Esophagus squamous epithelium (tissue), 5 donors: Measurements from ENCODE around the gene RPS6KA4. TPM values are rescaled to one million over a fixed set of nuclear protein-coding genes. Genes with fewer than 3 reads are reported as not detected.
"Not testable (repeated sequence)": the region's sequence is repeated elsewhere in the genome, so short reads cannot be mapped to it uniquely, and the experiment has no call there.

Experiments
- DNase-seq: peaks from one replicate; lab custom pipeline; 2025; lab: John Stamatoyannopoulos, UW
- H3K27ac ChIP-seq, 4 donors: fragments of 200-600 bp; sonication (generic); one replicate each; pipeline ENCODE4 v1.5.1; 2016 to 2019; ENCODE audit warnings: mild to moderate bottlenecking in 1 of 4
- H3K27me3 ChIP-seq, 4 donors: fragments of 200-600 bp; sonication (generic); 1 replicate in 3 of 4; 2 replicates in 1 of 4; pipeline versions ENCODE4 v1.5.1 to v1.6.0; 2017 to 2021; ENCODE audit warnings: antibody characterized with exemption in 1 of 4
- H3K36me3 ChIP-seq, 3 donors: fragments of 200-600 bp; sonication (generic); one replicate each; pipeline ENCODE4 v1.5.1; 2016 to 2019
- H3K4me1 ChIP-seq, 3 donors: fragments of 200-600 bp; sonication (generic); one replicate each; pipeline ENCODE4 v1.5.1; 2017 to 2019
- H3K4me3 ChIP-seq, 4 donors: fragments of 200-600 bp; sonication (generic); 1 replicate in 3 of 4; 2 replicates in 1 of 4; pipeline ENCODE4 v1.5.1; 2016 to 2019; ENCODE audit warnings: mild to moderate bottlenecking in 2 of 4, moderate library complexity in 1 of 4
- H3K9me3 ChIP-seq, 3 donors: fragments of 200-600 bp; sonication (generic); one replicate each; pipeline ENCODE4 v1.5.1; 2016 to 2019
- CTCF ChIP-seq, 6 experiments: fragments of 450-650 bp in 4 of 6; fragments of 200-600 bp in 2 of 6; sonication (generic) in 2 of 6; IDR thresholded peaks; one replicate each; pipeline ENCODE4 v1.5.1; 2016 to 2019; ENCODE audit warnings: antibody characterized with exemption in 6 of 6, mild to moderate bottlenecking in 4 of 6, moderate library complexity in 4 of 6
- POLR2A ChIP-seq, 4 donors: fragments of 450-650 bp; IDR thresholded peaks; one replicate each; pipeline ENCODE4 v1.6.1; 2017; ENCODE audit warnings: antibody characterized with exemption in 4 of 4, mild to moderate bottlenecking in 4 of 4, moderate library complexity in 3 of 4
- WGBS, 2 donors: methylation state at CpG; one replicate each; pipeline ENCODE4 v1.1.5; 2018; 5-methylcytosine and 5-hydroxymethylcytosine counted together
- intact Hi-C: fragments of 100-400 bp; cut with DNase I; formaldehyde crosslinking; loops from one replicate; pipeline ENCODE4 v1.15.0; 2022
- total RNA-seq, 4 donors: library from RNA; depleted of rRNA; stranded (reverse); fragments of >200 nt; gene quantifications; one replicate each; pipeline ENCODE4 v1.1.0, GENCODE V29; 2016
- donor health status: DM: yes; HTN: yes; CAD: no.

Gene RPS6KA4
- total RNA-seq, 4 donors from 2014 or later, result 28.6 to 69.8 (median 55.0) TPM

DNA sequence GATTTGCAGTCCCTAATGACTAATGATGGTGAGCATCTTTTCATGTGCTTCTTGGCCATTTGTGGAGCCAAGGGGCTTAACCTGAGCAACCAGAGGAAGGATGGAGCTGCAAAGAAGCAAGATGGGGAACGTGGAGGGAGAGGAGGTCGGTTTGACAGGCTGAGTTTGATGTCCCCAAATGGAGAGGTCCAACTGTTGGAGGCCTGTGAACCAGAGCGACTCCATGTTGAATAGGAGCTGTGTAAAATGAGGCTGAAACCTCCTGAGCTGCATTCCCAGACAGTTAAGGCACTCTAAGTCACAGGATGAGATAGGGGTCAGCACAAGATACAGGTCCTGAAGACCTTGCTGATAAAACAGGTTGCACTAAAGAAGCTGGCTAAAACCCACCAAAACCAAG is 54.5 kb downstream of the RPS6KA4 start:
- 58% methylated on average over 2 to 3 of the region's 3 CpGs for WGBS, 2 donors
- TF ChIP-seq CTCF (IDR thresholded peaks at IDR 0.05) (no peak), POLR2A (IDR thresholded peaks at IDR 0.05) (no peak)
- no peak for DNase-seq
- H3K27ac ChIP-seq, result no peak overlapping the region
- no peak overlapping the region for H3K4me3 ChIP-seq
- H3K27me3 ChIP-seq, result peaks cover 0 to 15% (median 0%) of the 10 kb centered on the region in 4 donors
- no peaks in the 10 kb centered on the region for H3K4me1 ChIP-seq
- no peaks in the 10 kb centered on the region for H3K9me3 ChIP-seq
- no peaks in the 10 kb centered on the region for H3K36me3 ChIP-seq
- intact Hi-C loops, result no loop called here

DNA sequence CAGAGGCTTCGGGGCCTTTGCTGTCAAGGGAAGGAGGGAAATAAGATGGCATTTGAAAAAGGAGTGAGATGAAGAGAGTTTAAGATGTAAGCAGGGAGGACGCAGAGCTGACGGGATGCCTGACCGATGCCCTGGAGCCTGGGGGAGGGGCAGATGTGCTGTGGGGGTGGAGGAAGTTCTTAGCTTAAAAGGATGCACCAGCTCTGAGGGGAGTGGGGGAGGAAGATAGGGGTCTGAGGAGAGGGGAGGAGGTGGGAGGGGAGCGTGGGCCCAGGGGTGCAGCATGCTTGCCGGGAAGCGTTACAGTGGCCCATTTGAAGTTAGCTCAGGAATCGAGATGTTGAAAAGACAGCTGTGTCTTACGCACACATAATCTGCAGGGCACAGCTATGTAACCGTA is 56.3 kb downstream of the RPS6KA4 start:
- no peak overlapping the region for H3K27ac ChIP-seq
- H3K36me3 ChIP-seq, result no peaks in the 10 kb centered on the region
- no peaks in the 10 kb centered on the region for H3K9me3 ChIP-seq
- peaks cover 0 to 15% (median 0%) of the 10 kb centered on the region in 4 donors for H3K27me3 ChIP-seq
- DNase-seq, result no peak
- no peaks in the 10 kb centered on the region for H3K4me1 ChIP-seq
- intact Hi-C loops, result no loop called here
- 62 to 65% methylated on average over 10 of the region's 10 CpGs for WGBS, 2 donors
- no peak overlapping the region for H3K4me3 ChIP-seq
- no peak for TF ChIP-seq POLR2A (IDR thresholded peaks at IDR 0.05)
- TF ChIP-seq CTCF (IDR thresholded peaks at IDR 0.05), result no peak

DNA sequence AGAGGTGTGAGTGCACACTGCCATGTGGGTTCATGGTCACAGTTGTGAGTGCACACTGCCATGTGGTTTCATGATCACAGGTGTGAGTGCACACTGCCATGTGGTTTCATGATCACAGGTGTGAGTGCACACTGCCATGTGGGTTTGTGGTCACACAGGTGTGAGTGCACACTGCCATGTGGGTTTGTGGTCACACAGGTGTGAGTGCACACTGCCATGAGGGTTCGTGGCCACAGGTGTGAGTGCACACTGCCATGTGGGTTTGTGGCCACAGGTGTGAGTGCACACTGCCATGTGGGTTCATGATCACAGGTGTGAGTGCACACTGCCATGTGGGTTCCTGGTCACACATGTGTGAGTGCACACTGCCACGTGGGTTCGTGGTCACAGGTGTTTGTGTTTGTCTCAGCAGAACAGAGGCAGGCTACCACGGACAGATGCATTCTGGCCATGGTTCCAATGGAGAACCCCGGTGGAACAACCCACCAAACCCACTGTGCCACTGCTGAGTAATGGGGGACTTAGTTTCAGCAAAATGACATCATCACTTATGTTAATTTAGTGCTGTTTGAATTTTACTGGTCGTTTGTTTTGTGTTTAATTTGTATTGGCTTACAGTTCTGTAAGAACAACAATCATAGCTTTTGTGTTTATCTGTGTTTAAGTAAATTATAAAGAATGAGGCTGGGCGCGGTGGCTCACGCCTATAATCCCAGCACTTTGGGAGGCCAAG is 57.2 kb downstream of the RPS6KA4 start:
- no peak for DNase-seq
- TF ChIP-seq POLR2A (IDR thresholded peaks at IDR 0.05), result no peak
- TF ChIP-seq CTCF (IDR thresholded peaks at IDR 0.05), result no peak
- no peak overlapping the region for H3K27ac ChIP-seq
- H3K4me1 ChIP-seq, result no peaks in the 10 kb centered on the region
- H3K4me3 ChIP-seq, result no peak overlapping the region
- peaks cover 0 to 13% (median 0%) of the 10 kb centered on the region in 4 donors for H3K27me3 ChIP-seq
- no peaks in the 10 kb centered on the region for H3K9me3 ChIP-seq
- 73 to 74% methylated on average over 5 to 7 of the region's 9 CpGs for WGBS, 2 donors
- intact Hi-C loops, result no loop called here
- no peaks in the 10 kb centered on the region for H3K36me3 ChIP-seq

DNA sequence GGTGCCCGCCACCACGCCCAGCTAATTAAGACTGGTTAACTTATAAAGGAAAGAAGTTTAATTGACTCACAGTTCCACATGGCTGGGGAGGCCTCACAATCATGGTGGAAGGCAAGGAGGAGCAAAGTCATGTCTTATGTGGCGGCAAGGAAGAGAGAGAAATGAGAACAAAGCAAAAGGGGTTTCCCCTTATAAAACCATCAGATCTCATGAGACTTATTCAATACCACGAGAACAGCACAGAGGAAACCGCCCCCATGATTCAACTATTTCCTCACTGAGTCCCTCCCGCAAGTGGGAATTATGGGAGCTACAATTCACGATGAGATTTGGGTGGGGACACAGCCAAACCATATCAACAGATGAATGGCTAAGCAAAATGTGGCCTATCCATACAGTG is 59.3 kb downstream of the RPS6KA4 start:
- H3K27ac ChIP-seq, DNase-seq, intact Hi-C loops, H3K4me1 ChIP-seq, H3K4me3 ChIP-seq, H3K36me3 ChIP-seq: not testable (repeated sequence)
- peaks cover 0 to 10% (median 0%) of the 10 kb centered on the region in 4 donors for H3K27me3 ChIP-seq
- peaks cover 0 to 13% (median 0%) of the 10 kb centered on the region in 3 donors for H3K9me3 ChIP-seq
- 67 to 72% methylated on average over 5 of the region's 7 CpGs for WGBS, 2 donors

GRCh38 chr11:64419257-64419790 is 60.4 kb downstream of the RPS6KA4 start:
- TF ChIP-seq CTCF (IDR thresholded peaks at IDR 0.05) (no peak), POLR2A (IDR thresholded peaks at IDR 0.05) (no peak)
- H3K36me3 ChIP-seq, result no peaks in the 10 kb centered on the region
- DNase-seq, result no peak
- peaks cover 0 to 13% (median 0%) of the 10 kb centered on the region in 3 donors for H3K9me3 ChIP-seq
- no peaks in the 10 kb centered on the region for H3K4me1 ChIP-seq
- WGBS, 2 donors, result 71 to 92% methylated on average over 2 to 4 of the region's 11 CpGs
- no peak overlapping the region for H3K27ac ChIP-seq
- no peak overlapping the region for H3K4me3 ChIP-seq
- intact Hi-C loops, result no loop called here
- peaks cover 0 to 18% (median 0%) of the 10 kb centered on the region in 4 donors for H3K27me3 ChIP-seq
